Fibroblast of pulmonary artery (primary cell): ENCODE data around the gene PRRC1.

Experiments used
- DNase-seq: peaks from one replicate; pipeline ENCODE4 v3.0.0-alpha.2; 2010; ENCODE audit warnings: low read depth
- H3K4me3 ChIP-seq: replicated peaks from 2 replicates; pipeline ENCODE4 v1.5.1; 2011; ENCODE audit warnings: low read depth, mild to moderate bottlenecking, control low read depth, low read length, moderate library complexity
- TF ChIP-seq, protein P1 (sequence below): IDR thresholded peaks from 2 replicates; pipeline ENCODE4 v1.5.1; 2011; ENCODE audit warnings: mild to moderate bottlenecking, control low read depth, low read length, inconsistent platforms; ENCODE audit errors: missing control alignments

Gene PRRC1

DNA sequence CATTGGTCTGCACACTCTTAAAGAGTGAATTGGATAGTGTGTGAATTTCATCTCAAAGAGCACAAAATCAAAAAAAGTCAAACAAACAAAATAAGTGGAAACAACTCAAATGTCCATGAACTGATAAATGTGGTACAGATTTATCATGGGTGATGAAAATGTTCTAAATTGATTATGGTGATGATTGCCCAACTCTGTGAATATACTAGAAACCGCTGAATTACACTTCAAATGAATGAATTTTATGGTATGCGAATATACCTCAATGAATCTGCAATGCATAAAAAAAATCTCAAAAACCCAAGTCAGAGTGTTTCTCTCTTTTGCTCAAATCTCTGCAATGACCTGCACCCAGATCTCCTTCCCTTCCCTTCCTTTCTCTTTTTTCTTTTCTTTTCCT, 64.0 kb downstream of the PRRC1 start:
- no peak for DNase-seq
- TF ChIP-seq, protein P1, sequence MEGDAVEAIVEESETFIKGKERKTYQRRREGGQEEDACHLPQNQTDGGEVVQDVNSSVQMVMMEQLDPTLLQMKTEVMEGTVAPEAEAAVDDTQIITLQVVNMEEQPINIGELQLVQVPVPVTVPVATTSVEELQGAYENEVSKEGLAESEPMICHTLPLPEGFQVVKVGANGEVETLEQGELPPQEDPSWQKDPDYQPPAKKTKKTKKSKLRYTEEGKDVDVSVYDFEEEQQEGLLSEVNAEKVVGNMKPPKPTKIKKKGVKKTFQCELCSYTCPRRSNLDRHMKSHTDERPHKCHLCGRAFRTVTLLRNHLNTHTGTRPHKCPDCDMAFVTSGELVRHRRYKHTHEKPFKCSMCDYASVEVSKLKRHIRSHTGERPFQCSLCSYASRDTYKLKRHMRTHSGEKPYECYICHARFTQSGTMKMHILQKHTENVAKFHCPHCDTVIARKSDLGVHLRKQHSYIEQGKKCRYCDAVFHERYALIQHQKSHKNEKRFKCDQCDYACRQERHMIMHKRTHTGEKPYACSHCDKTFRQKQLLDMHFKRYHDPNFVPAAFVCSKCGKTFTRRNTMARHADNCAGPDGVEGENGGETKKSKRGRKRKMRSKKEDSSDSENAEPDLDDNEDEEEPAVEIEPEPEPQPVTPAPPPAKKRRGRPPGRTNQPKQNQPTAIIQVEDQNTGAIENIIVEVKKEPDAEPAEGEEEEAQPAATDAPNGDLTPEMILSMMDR = no peak
- no peak overlapping the region for H3K4me3 ChIP-seq

DNA sequence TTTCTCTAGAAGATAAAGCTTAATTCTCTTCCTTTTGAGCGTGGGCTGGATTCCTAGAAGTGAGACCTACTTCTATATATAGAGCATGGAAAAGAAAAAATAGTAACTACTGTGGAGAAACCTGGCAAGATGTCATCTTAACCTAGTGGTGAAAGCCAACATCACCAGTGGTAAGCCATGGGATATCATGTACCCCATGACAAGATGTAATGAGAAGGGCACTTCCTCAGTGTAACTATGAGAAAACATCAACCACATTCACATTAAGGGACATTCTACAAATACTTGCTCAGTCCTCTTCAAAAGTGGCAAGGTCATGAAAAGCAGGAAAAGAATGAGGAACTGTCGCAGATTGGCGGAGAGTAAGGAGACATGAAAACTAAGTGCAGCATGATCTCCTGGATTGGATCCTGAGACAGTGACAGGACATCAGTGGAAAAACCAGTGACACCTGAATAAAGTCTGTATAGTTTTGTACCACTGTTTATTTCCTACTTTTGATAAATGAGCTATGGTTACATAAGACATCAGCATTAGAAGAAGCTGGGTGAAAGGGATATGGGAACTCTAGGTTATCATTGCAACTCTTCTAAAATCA, 65.4 kb downstream of the PRRC1 start:
- no peak overlapping the region for H3K4me3 ChIP-seq
- TF ChIP-seq, protein P1 = no peak
- DNase-seq = no peak

DNA sequence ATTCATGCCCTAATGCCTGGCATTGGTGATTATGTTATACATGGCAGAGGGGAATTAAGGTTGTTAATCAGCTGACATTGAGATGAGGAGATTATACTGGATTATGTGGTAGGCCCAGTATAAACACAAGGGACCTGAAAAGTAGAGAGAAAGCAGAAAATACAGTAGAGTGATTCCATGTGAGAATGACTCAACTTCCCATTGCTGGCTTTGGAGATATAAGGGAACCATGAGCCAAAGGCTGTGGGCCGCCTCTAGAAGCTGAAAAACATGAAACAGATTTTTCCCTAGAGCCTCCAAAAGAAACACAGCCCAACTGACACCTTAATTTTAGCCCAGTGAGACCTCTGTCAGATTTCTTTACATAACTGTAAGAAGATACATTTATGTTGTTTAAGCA, 66.4 kb downstream of the PRRC1 start:
- H3K4me3 ChIP-seq = no peak overlapping the region
- no peak for DNase-seq
- TF ChIP-seq, protein P1 = no peak

DNA sequence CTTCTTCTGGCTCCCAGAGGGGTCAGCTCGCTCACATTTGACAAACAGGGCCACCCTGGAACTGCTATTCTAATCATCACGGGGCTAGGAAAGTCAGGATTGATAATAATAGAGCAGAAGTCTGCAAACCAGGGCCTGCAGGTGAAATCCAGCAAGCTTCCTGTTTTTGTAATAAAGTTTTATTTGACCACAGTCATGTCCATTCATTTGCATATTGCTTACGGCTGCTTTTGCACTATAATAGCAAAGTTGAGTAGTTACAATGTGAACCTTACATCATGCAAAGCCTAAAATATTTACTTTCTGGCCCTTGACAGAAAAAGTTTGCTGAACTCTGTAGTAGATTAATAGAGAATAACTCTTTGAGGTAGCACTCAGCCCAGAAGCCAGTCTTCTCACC, 68.2 kb downstream of the PRRC1 start:
- H3K4me3 ChIP-seq = no peak overlapping the region
- DNase-seq = no peak
- TF ChIP-seq, protein P1 = no peak

- no peak overlapping the region for H3K4me3 ChIP-seq
- peak; percentile 10 for DNase-seq
- TF ChIP-seq, protein P1 = no peak
Measured at GRCh38 chr5:127586066-127586770, 68.8 kb downstream of the PRRC1 start.

DNA sequence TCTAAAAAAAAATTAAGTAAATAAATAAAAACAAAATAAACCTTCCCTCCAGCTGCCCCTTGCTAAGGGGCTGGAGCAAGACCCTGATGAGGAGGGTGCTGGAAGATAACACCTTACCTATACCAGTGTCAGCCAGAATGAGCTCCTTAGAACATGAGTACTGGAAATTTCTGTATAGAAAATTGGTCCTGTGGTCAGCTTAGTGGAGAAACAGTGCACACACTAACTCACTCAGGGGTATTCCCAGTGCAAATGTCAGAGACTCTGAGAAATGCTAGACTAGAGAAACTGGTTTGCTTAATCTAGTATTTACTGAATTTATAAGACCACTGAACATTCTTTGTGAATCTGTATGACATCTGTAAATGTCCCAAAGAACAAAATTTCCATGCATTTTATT, 69.4 kb downstream of the PRRC1 start:
- TF ChIP-seq, protein P1 = no peak
- no peak for DNase-seq

More for the DNA sequence above, 69.4 kb downstream of the PRRC1 start:
- no peak overlapping the region for H3K4me3 ChIP-seq
